Anterior cingulate cortex (tissue), 58 donors: ENCODE measurements around the gene CLDN5.

Experiments used
- DNase-seq, 58 donors: peaks; one replicate each; lab custom pipeline; 2025; lab: John Stamatoyannopoulos, UW

CLDN5 gene

DNA sequence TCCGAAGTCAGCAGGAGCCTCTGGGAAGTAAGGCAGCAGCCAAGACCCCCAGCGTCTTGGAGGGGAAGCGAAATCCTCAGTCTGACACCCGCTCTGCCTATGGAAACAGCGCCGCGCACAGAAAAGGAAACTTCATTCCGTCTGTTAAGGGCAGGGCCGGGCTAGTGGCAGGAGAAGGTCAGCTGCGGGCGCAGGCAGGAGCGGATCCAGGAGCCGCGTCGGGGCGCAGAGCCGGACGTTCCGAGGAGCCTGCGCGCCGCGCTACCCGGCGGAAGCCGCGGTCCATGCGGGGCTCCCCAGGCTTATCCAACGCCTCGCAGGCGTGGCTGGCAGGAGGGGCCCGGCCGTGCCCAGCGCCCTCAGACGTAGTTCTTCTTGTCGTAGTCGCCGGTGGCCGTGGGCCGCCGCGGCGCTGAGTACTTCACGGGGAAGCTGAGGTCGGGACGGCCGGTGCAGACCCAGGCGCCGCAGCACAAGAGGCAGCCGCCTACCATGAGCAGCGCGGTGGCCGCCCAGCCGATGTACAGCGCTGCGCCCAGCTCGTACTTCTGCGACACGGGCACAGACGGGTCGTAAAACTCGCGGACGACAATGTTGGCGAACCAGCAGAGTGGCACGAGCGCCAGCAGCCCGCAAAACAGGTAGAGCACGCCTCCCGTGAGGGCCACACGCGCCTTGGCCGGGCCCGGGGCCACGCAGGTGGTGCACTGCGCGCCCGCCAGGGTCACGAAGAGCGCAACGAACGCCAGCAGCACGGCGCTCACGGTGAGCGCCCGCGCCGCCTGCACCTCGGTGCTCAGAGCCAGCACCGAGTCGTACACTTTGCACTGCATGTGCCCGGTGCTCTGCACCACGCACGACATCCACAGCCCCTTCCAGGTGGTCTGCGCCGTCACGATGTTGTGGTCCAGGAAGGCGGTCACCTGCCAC, 705 bp downstream of the CLDN5 start:
- DNase-seq = no peak

DNA sequence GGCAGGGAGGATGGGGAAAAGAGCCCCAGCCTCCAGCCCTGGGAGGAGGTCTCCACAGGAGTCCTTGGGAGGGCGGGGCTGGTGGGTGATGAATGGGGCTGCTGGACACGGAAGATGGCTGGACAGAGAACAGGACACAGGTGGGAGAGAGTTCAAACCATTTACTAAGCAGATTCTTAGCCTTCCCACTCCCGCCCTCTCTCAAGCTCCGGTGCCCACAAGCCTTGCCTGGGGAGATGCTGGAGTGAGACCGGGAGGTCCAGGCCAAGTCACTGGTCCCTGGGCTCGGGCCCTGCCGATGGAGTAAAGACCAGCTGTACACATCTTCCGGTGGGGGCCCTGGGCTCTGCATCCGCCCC, 1.4 kb downstream of the CLDN5 start:
- DNase-seq = peak in 1 of 58 donors; percentile 17

DNA sequence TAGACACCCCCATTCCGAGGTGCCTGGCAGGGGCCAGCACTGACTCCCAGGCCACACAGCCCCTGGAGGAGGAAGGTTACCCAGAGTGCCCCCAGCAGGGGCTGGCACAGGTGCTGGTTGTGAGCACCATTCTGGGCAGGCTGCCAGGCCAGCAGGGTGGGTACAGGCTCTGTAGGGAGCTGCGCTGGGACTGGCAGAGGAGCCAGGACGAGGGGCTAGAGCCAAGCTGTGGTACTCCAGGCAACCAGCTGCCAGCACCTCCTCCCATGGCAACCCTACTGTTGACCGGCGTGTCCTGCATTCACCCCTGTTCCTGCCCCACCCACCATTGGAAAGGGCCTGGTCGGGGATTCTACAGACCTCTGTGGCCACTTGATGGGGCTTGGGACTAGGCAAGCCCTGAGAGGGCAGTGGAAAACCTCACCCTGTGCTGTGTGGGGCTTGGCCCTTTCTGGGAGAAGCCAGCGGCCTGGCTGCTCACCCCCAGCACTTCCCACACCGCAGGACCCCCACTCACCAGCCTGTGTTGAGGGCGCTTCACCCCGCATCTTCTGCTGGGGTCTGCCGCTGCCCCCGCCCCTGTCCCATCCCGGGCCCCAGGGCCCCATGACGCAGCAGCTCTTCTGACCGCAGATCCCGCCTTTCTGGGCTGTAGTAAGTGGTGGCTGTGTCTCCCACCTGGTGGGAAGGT, 1.9 kb downstream of the CLDN5 start:
- DNase-seq = peak in 42 of 58 donors; percentile 6 to 77 (median 35)

DNA sequence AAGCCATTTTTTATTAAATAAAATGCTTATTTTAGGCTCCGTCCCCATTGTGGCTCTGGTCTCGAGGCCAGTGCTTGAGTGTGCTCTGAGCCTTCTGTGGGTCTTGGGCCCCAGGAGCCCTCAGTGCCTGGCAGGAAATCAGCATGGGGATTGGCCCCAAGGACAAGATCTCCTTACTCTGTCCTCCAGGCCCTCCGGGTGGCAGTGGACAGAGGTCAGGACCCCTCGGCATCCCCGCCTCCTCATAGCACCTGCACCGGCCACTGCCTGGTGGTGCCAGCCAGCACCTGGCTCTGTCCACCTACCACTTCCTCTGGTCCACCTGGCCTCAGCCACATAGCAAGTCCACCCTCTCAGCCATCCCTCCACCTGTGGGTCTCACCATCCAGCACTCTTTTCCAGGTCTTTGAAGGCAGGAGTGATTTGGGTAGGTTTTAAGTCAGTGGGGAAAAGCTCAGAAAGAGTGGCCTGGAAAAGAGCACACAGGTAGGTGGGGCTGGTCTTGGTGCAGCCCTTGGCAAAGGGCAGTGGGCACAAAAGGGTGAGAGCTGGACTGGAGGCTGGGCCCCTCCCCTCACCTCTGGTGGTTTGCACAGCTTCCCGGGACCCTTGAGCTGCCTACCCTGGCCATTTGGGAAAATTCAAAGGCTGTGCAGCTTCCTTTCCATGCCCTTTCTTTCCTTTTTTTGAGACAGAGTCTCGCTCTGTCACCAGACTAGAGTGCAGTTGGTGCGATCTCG, 3.5 kb downstream of the CLDN5 start:
- DNase-seq = no peak

DNA sequence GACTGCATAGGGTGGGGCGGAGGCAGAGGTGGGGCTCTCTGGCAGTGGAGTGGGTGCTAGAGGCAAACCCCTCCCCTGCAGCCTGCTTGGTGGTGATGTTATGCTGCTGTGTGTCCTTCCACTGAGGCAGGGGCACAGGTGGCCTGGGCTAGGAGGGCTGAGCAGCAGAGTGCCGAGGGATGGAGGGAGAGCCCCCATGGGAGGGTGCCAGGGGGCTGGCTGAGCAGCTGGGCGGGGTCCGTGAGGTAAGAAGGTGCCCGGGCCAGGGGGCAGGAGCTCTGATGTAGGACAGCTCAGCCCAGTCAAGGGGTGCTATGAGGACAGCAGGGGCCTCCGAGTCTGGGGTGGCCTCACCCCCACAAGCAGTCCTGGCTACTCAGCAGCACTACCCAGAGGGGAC, 4.2 kb downstream of the CLDN5 start:
- no peak for DNase-seq

DNA sequence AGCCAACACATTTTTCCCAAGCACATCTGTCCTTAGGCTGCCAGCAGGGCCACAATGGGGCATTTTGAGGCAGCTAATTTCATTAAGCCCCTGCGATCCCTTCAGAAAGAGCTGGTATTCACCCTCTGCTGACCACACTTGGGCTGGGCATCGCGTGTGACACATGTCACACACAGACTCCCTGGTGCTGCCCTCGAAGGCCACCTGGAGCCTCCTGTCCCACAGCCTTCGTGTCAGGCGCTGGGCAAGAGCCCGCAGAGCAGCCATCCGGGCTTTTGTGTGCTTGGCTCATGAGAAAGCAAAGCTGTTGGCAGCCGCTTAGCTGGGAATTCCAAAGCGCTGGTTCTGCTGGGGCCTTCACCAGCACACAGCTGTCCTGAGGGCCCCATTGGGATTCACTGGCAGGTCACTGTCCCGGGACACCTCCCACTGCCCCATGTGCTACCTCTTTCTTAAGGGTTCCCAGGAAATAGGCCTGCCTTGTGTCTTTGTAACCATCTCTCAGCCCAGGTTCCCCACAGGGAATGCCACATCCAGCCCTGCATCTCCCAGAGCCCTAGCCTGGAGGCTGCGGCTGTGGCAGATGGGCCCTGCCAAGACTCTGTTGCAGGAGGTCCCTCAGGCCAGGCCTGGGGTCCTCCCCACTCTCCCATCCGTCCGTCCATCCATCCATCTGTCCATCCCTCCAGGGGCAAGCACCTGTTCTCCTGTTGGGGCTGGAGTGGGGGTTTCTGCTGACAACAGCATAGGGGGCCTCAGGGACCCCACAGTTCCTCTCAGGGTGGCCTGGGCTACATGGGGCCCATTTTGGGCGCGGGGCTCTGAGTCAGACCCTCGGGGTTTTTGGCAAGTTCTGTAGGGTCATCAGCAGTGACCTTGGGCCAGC, 4.9 kb downstream of the CLDN5 start:
- DNase-seq = peak in 7 of 58 donors; percentile 4 to 14 (median 9)

DNA sequence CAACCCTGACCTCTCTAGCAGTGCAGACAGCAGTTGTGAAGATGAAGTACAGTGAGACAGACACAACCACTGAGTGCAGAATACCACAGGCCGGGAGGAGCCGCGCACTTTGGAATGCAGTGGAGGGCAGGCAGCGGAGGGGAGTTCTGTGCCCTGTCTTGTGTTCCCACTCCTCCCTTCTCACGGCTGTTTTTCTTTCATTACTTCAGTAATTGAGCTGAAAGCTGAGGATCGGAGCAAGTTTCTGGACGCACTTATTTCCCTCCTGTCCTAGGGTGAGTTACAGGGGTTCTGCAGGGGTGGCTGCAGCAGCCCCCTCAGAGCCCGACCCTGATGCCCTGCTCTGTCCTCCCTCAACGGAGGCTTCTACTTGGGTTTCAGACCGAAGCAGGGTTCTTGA, 5.6 kb downstream of the CLDN5 start:
- DNase-seq = no peak

DNA sequence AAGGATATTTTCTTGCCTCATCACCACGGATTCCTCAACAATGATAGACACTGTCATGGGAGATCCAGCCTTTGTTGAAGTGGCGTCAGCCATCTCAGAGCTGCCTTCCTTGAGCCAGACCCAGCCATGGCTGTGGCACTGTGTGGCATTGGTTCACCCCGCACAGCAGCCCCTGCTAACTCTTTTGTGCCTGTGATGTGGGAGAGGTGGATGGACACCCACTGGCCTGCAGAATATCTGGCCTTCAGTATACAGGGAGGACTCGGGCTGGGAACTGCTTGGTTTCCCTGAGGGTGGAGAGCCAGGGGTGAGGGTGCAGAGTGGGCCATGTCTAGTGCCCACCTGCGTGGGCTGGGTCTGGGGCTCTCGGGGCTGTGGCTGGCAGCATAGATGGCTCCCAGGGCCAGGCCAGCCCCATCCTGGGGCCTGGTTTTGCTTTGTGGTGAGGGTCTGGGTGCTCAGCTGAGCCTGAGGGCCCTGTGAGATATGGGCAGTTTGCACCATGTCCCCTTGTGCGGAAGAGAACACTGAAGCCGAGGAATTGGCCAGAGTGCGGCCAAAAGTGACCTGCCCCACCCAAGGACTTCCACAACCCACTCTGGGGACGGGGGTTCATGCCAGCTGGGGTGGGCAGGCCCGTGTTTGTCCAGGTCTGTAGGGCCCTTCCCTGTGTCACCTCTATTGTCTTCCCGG, 6.1 kb downstream of the CLDN5 start:
- DNase-seq = no peak

DNA sequence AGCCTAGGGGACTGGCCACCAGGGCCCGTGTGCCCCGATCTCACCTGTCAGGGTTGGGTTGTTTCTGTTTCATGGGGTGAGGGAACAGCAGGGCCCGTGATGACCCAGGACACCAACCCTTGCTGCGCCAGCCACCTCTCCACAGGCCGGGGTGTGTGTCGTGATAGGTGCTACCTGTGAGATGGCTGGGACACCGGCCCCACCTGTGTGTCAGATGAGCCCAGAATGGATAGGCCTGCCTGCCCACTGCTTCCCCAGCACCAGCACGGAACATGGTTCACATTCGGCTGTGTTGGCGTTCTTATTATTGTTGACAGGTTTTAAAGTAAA, 7.1 kb downstream of the CLDN5 start:
- no peak for DNase-seq

DNA sequence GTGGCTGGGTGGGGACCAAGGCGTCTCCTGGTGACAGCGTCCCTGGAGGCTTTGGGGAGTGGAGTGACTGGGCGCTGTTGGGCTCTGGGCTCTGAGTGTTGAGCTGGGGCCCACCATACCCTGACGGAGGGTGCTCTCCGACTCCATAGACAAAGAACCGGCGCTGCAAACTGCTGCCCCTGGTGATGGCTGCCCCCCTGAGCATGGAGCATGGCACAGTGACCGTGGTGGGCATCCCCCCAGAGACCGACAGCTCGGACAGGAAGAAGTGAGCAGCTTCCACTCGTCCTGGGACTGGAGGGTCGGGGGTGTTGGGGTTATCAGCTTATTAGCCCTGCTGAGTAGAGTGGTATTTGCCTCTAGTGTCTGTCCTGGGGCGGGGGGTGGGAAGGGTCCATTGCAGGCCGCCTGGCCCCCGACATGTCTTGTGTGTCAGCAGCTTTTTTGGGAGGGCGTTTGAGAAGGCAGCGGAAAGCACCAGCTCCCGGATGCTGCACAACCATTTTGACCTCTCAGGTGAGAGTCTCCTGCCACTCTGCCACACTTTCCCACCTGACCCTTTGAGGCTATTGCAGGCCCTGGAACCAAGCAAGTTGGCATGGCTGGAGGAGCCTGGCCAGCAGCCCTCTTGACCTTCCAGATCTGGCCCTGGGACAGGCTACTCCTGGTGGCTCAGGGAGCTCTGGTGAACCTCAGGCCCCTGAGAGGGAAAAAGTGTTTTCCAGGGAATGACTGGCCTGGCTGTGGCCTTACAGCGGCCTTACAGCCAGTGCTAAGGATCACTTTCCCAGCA, 7.6 kb downstream of the CLDN5 start:
- DNase-seq = no peak

DNA sequence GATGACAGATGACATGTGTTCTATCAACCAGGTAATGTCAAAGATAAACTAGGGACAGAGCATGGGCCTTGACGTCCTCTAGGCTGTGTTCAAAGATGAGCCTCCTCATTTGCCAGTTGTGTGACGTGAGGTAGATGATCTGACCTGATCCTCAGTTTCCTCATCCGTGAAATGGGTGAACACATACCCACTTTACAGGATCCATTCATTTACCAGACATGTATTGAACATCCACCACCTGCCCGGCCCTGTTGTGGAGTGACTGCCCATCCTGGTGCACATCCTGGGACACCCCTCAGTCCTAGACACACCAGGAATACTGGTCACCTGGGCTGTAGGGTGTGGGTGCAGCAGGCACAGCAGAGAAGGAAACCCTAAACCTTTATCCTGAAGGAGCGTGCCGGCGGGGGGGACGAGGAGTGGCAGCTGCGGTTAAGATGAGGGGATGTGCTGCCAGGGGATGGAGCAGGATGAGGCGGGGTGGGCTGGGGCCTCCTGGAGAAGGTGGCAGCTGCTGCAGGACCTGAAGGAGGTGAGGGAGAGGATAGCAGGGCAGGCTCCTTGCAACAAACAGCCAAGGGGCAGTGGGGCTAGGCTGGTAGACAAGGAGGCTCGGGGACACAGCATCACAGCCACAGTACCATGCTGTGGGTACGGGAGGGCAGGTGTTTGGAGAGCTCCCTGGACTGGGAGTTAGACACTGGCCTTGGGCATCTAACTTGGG, 8.4 kb downstream of the CLDN5 start:
- no peak for DNase-seq

DNA sequence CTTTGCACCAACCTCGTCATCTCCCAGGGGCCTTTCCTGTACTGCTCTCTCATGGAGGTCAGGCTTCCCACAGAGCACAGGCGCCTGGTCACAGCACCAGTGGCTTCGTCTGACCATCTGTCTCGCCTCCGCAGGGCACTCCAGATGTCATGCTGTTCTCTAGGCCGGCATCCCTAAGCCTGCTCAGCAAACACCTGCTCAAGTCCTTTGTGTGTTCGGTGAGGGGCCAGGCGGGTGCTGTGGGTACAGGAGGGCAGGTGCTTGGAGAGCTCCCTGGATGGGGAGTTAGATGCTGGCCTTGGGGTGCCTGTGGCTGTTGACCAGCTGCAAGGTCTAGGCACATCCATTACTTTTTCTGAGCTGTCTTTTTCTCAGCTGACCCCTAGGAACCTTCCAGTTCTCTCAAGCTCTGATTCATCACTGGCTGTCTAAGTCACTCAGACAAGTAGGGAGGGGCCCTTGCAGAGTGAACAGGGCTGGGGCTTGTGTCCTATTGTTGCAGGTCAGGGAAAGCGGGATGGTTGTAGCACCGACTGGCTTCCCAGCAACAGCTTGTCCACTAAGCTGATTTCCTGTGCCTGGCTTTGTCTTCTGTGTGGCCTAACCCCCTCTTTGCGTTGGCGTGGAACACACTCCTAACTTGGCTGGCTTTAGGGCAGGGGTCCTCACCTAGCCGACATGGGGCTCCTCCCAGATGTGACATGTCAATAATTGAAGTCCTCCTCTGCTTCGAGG, 9.2 kb downstream of the CLDN5 start:
- no peak for DNase-seq

DNA sequence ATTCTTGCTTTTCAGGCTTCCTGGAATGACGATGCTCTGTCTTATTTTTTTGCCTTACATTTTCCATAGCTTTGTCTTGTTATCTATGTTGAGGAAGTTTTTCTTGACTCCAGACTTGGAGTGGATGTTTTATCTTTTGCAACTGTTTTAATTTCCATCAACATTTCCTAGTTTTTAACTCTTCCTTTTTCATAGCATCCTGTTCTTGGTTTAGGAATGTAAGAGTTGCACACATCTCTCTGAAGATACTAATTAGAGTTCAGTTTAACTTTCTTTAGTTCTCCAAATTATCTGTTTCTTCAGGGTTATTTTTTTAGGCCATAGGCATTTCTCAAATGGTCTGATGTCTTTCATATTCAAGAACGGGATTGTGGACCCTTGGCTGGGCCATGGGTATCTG, 10.4 kb downstream of the CLDN5 start:
- DNase-seq = no peak

DNA sequence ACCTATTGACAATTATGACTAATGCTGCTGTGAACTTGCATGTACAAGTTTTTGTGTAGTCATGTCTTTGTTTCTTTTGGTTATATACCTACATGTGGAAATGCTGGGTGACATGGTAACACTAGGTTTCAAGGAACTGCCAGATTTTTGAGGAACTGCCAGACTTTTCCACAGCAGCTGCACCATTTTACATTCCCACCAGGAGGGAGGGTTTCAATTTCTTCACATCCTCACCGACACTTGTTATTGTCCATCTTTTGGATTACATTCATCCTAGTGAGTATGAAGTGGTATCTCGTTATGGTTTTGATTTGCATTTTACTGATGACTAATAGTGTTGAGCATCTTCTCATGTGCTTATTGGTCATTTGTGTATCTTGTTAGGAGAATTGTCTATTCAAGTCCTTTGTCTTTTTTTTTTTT, 13.3 kb downstream of the CLDN5 start:
- DNase-seq = no peak

DNA sequence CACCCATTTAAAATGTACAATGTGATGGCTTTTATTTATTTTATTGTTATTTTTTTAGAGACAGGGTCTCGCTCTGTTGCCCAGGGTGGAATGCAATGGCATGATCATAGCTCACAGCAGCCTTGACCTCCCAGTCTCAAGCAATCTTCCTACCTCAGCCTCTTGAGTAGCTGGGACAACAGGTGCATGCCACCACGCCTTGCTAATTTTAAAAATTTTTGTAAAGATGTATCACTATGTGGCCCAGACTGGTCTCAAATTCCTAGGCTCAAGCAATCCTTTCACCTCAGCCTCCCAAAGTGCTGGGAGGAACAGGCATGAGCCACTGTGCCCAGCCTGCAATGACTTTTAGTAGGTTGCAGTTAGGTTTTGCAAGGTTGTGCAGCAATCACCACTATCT, 14.3 kb downstream of the CLDN5 start:
- no peak for DNase-seq

DNA sequence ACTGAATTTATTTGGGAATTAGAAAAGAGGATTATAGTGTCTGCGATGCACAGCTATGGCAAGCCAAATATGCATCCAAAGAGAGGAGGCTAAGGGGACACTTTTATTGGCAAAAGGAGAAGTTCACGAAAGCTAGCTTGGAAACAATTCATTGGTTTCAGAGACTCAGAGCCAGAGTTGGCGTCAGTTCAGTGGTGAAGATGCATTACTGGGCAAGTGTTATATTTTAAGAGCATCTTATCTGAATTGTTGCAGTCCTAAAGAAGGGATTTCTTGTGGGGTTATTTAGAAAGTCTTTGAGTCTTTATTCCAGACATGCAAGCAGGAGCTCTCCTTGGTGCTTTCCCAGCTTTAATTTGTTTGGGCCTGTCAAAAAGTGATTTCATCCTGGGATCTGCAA, 15.0 kb downstream of the CLDN5 start:
- DNase-seq = no peak

DNA sequence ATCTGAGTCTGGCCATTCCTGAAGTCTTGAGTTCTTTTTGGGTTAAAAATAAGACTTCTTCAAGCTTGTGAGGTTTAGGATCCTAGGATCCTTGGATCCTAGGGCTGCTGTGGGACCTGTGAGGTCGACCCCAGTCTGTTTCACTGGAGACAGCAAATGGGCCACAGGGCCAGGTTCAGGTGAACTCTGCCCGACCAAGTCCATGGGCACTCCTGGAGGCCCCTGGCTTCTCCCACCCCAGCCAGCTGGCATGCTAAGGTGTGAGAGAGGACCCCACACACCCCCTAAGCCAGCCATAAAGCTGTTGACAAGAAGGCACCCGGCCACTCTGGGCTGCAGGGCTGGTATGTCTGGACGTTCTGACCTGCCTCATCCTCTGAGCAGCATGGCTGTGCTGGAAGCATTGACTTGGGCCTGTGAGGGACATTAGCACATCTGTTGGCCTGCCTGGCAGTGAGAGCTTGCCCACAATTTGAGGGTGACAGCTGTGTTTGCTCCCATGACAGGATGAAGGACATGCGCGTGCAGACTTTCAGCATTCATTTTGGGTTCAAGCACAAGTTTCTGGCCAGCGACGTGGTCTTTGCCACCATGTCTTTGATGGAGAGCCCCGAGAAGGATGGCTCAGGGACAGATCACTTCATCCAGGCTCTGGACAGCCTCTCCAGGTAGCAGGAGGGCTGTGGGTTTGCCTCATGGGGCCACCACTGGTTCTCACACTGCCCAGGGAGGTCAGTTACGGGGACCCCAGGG, 16.0 kb downstream of the CLDN5 start:
- no peak for DNase-seq
